NCI-H2107 treated with DMSO at 0.1 percent for 48 hours (cell line): ENCODE data around the gene SPPL3.

Source experiments
- DNase-seq: peaks from one replicate; lab custom pipeline; 2025; ENCODE audit not compliant: unreplicated experiment; lab: John Stamatoyannopoulos, UW

SPPL3 gene

GRCh38 chr12:120879102-120879501 is 25.1 kb downstream of the SPPL3 start:
- DNase-seq = peak; percentile 21

GRCh38 chr12:120874547-120875245 is 29.5 kb downstream of the SPPL3 start:
- DNase-seq = no peak

GRCh38 chr12:120873226-120873625 is 30.9 kb downstream of the SPPL3 start:
- DNase-seq = no peak

- no peak for DNase-seq
Observed at GRCh38 chr12:120872487-120872886, 31.7 kb downstream of the SPPL3 start.

- no peak for DNase-seq
Observed at GRCh38 chr12:120870415-120870814, 33.7 kb downstream of the SPPL3 start.

- no peak for DNase-seq
Observed at GRCh38 chr12:120869376-120869775, 34.8 kb downstream of the SPPL3 start.

GRCh38 chr12:120866108-120866507 is 38.0 kb downstream of the SPPL3 start:
- no peak for DNase-seq

GRCh38 chr12:120865098-120865497 is 39.1 kb downstream of the SPPL3 start:
- DNase-seq = no peak

- no peak for DNase-seq
Observed at GRCh38 chr12:120862664-120863063, 41.5 kb downstream of the SPPL3 start.

- no peak for DNase-seq
Observed at GRCh38 chr12:120861074-120861795, 42.9 kb downstream of the SPPL3 start.

- no peak for DNase-seq
Observed at GRCh38 chr12:120858306-120859088, 45.7 kb downstream of the SPPL3 start.

- DNase-seq = peak; percentile 42
Observed at GRCh38 chr12:120856980-120857379, 47.2 kb downstream of the SPPL3 start.

- no peak for DNase-seq
Observed at GRCh38 chr12:120855823-120856588, 48.2 kb downstream of the SPPL3 start.

- no peak for DNase-seq
Observed at GRCh38 chr12:120854804-120855203, 49.4 kb downstream of the SPPL3 start.

GRCh38 chr12:120853188-120853587 is 51.0 kb downstream of the SPPL3 start:
- DNase-seq = no peak

GRCh38 chr12:120851944-120852343 is 52.2 kb downstream of the SPPL3 start:
- DNase-seq = no peak

- DNase-seq = no peak
Observed at GRCh38 chr12:120851444-120851843, 52.7 kb downstream of the SPPL3 start.

GRCh38 chr12:120849765-120850164 is 54.4 kb downstream of the SPPL3 start:
- DNase-seq = no peak

GRCh38 chr12:120847814-120848213 is 56.3 kb downstream of the SPPL3 start:
- no peak for DNase-seq

- DNase-seq = no peak
Observed at GRCh38 chr12:120847392-120847791, 56.8 kb downstream of the SPPL3 start.

GRCh38 chr12:120846721-120847120 is 57.4 kb downstream of the SPPL3 start:
- DNase-seq = no peak
